ENCODE results near the gene TSPOAP1. TPM values are rescaled to one million over a fixed set of nuclear protein-coding genes. Genes with fewer than 3 reads are reported as not detected.

Gene TSPOAP1
- total RNA-seq, 1 donor from 2014 or later, result 21.0 TPM

DNA sequence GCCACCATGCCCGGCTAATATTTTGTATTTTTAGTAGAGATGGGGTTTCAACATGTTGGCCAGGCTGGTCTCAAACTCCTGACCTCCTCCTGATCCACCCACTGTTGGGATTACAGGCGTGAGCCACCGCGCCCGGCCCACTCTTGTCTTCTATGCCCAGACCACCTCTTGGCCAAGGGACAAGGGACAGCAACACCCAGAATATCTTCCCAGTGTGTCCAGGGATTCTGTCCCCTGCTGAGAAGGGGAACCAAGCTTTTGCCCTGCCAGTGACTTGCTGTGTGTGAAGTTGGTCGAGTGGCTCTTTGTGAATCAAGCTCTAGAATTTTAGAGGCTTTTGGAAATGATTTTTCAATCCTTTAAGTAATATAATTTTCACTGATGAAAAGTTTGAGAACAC, 46.2 kb downstream of the TSPOAP1 start:
- no peak for TF ChIP-seq CTCF (IDR thresholded peaks at IDR 0.05)
- Histone ChIP-seq H3K27ac (no peak overlapping the region), H3K4me3 (no peak overlapping the region), H3K36me3 (no peaks in the 10 kb centered on the region), H3K4me1 (no peaks in the 10 kb centered on the region), H3K27me3 (no peaks in the 10 kb centered on the region), H3K9me3 (no peaks in the 10 kb centered on the region)
- intact Hi-C loops (cut with DNase I), result no loop called here
- ATAC-seq, result no peak
- DNase-seq, result peak; percentile 38

- H3K4me3 ChIP-seq, result no peak overlapping the region
- no peak overlapping the region for H3K27ac ChIP-seq
- intact Hi-C loops (cut with DNase I), result no loop called here
- ATAC-seq, result no peak
- no peak for DNase-seq
- H3K4me1 ChIP-seq, result no peaks in the 10 kb centered on the region
- no peaks in the 10 kb centered on the region for H3K9me3 ChIP-seq
- no peaks in the 10 kb centered on the region for H3K36me3 ChIP-seq
- no peaks in the 10 kb centered on the region for H3K27me3 ChIP-seq
- no peak for TF ChIP-seq CTCF (IDR thresholded peaks at IDR 0.05)
Observed at GRCh38 chr17:58281511-58282011, 47.0 kb downstream of the TSPOAP1 start.

GRCh38 chr17:58280480-58281217, 47.9 kb downstream of the TSPOAP1 start, which contains the start of gene MPO:
Gene MPO, minus strand, starts transcription at chr17:58280935. Its CDS starts 177 bp downstream, at chr17:58280758.
- TF ChIP-seq CTCF (IDR thresholded peaks at IDR 0.05), result no peak

GRCh38 chr17:58279736-58280479, 48.7 kb downstream of the TSPOAP1 start:
- intact Hi-C loops (cut with DNase I), result no loop called here
- peak; percentile 62 for DNase-seq

More at GRCh38 chr17:58280480-58281217, 47.9 kb downstream of the TSPOAP1 start, which contains the start of gene MPO:
- DNase-seq, result no peak
- no peaks in the 10 kb centered on the region for H3K27me3 ChIP-seq
- ATAC-seq, result no peak
- H3K36me3 ChIP-seq, result no peaks in the 10 kb centered on the region
- H3K4me1 ChIP-seq, result no peaks in the 10 kb centered on the region
- no peak within 1 kb of the TSS for H3K4me3 ChIP-seq
- no peak within 1 kb of the TSS for H3K27ac ChIP-seq
- H3K9me3 ChIP-seq, result no peaks in the 10 kb centered on the region
- intact Hi-C loops (cut with DNase I), result no loop called here

More at GRCh38 chr17:58279736-58280479, 48.7 kb downstream of the TSPOAP1 start:
- no peaks in the 10 kb centered on the region for H3K4me1 ChIP-seq
- no peak overlapping the region for H3K4me3 ChIP-seq
- H3K27me3 ChIP-seq, result no peaks in the 10 kb centered on the region
- H3K9me3 ChIP-seq, result no peaks in the 10 kb centered on the region
- peak; percentile 3 for ATAC-seq
- H3K27ac ChIP-seq, result no peak overlapping the region
- TF ChIP-seq CTCF (IDR thresholded peaks at IDR 0.05), result no peak
- no peaks in the 10 kb centered on the region for H3K36me3 ChIP-seq
